Fibroblast of peridontal ligament (primary cell): ENCODE data around the gene SPAG9.
A peak's percentile ranks its signal among the peaks of the same experiment; 100 is the strongest.

Source experiments
- DNase-seq: peaks from one replicate; pipeline ENCODE4 v3.0.0-alpha.2; 2010; ENCODE audit errors: extremely low read depth

Gene SPAG9

GRCh38 chr17:50939795-50940684 lies 180.6 kb downstream of the SPAG9 start:
- DNase-seq: no peak

GRCh38 chr17:50939542-50939794 lies 181.2 kb downstream of the SPAG9 start:
- DNase-seq: no peak

DNA sequence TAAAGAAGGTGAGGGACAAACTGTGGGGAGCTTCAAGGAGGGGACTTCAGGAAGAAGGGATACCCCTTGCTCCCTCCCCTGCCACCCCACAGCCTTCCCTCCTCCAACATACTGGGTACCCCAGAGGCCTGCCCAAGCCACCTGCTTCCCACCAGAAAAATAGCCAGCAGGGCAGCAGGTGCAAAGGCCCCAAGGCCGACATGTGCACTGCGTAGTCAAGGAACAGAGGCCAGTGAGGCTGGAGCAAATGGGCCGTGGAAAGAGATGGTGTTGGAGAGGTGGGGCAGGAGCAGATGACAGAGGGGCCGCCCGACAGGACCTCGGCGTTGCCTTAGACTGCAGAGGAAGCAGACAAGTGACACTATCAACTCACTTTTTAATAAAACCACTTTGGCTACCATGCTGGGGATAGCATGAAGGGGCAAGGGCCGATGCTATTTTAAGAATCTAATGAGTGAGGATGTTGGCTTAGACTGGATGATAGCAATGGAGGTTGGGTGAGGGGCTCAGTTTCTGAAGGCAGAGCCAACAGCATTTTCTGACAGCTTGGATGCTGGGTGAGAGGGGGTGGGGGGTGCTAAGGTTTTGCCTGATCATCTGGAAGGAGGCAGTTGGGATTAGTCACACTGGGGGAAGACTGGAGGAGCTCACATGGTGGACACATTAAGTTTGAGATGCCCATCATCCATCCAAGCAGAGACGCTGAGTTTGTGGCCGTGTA lies 181.7 kb downstream of the SPAG9 start:
- no peak for DNase-seq

DNA sequence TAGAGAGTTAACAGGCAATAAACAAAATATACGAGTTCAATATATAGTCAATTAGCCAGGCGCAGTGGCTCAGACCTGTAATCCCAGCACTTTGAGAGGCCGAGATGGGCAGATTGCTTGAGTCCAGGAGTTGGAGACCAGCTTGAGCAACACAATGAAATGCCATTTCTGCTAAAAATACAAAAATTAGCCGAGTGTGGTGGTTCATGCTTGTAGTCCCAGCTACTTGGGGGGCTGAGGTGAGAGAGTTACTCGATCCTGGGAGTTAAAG lies 184.7 kb downstream of the SPAG9 start:
- no peak for DNase-seq

DNA sequence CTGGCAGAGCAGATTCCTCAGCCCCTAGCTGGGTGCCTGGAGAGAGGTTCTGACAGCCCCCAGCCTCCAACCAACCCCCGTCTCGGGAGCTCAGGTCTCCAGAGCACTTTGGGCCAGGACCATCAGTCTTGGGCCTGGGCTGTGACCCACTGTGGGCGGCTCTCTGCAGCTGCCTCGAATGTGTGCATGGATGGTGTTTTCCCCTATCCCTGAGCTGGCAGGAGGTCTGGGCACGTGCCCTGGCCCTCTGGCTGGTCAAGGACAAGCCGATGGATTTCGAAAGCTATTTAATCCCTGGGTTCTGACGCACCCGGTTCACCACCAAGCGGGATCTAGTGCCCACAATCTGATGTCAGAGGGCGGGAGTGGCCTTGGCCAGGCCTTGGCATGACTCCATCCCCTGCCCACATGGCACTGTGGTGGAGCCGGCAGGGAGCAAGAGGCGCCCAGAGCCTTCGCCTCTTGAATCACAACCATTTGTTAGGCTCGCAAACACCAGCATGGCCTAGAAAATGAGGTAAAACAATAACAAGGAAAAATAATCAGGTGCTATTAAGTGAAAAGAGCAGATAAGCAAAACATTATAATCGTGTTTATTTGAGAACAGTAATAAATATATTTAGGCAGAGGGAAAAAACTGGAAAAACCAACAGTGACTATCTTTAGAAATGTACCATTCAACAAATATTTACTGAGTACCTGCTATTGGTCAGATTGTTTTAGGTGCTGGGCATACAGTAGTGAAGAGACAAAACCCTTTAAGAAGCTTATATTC lies 185.3 kb downstream of the SPAG9 start:
- peak; percentile 34 for DNase-seq

DNA sequence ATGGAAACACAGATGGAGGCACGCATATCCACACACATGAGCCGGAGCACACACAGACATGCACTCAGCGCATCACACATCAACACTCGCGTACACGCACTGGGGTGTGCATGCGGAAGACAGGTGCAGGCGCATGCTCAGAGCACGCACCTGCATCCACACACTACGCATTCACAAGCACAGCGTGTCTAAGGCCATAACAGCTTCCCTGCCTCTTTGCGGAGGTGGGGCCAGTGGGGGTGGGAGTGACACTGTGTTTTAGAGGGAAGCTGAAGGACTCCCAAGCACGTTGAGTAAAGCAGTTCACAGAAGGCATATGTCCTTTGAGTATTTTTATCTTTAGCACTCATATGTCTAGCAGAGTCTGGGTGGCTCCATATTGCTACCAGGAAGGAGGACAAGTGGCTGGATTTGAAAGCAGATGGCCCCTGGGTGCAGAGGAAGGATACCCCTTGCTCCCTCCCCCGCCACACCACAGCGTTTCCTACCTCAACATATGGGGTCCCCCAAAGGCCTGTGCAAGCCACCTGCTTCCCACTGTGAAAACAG lies 185.9 kb downstream of the SPAG9 start:
- no peak for DNase-seq

GRCh38 chr17:50934161-50934560 lies 186.5 kb downstream of the SPAG9 start:
- no peak for DNase-seq

- DNase-seq: peak; percentile 82
These were observed 189.3 kb downstream of the SPAG9 start for GRCh38 chr17:50931144-50931908.

GRCh38 chr17:50928646-50929045 lies 192.0 kb downstream of the SPAG9 start:
- DNase-seq: no peak

GRCh38 chr17:50927287-50927686 lies 193.4 kb downstream of the SPAG9 start:
- DNase-seq: no peak

DNA sequence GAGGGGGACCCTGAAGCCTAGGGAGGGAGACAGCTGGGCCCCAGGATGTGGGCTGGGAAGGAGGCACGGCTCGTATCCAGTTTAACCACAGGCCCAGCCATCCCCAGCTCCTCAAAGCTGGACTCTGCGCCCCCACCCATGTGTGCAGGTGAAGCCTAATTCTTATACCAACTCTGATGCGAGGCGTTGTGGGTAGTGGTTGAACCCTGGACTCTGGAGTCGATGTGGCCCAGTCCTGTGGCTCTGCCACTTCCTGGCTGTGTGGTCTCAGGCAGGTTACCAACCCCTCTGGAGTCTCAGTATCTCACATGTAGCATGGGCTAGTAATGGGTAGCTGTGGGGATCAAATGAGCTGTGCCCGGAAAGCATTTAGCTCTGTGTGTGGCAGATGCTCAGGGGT lies 194.1 kb downstream of the SPAG9 start:
- no peak for DNase-seq

GRCh38 chr17:50925296-50925891 lies 195.3 kb downstream of the SPAG9 start:
- DNase-seq: no peak

DNA sequence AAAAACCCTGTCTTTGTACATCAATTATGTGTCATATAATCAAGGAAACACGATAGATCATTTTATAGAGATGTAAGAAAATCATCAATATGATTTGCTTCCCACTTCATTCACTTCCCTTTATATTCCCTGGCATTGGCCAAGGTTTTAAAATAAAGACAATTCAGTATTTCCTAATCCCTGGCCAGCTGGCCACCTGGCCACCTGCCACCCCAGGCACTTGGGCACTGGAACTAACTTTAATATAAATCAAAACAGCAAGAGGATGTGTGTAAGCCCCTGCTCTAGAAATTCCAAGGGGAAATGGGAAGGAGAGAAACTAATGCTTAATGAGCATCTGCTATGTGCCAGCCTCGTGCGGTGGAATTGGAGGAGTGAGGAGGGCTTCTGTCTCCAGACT lies 195.9 kb downstream of the SPAG9 start:
- DNase-seq: no peak

DNA sequence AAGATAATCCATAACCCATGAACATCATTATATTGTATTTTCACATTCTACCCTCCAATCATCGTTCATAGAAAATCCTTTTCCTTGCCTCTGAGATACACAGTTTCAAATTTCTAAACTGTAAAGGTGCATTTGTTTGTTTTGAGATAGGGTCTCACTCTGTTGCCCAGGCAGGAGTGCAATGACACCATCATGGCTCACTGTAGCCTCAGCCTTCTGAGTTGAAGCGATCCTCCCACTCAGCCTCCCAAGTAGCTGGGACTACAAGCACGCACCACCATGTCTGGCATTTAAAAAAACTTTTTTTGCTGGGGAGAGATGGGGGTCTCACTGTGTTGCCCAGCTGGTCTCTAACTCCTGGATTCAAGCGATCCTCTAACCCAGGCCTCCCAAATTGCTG lies 196.4 kb downstream of the SPAG9 start:
- no peak for DNase-seq

DNA sequence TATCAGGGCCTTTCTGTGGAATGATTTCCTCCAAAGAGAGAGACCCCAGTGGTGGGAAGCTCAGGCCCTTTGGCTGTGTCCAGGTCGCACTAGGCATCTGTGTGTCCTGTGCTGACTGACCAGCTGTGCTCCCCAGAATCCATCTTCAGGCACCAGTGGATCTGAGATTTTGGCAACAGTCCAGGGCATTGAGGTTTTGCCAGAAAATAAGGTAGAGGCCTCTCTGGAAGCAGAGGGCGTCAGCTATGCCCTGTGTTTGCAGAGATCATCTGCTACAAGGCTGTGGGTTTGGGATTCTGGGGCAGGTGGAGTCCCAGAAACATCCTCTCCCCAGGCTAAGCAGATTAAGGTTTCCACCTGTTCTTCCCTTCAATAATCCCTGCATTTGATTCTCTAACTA lies 197.1 kb downstream of the SPAG9 start:
- no peak for DNase-seq

GRCh38 chr17:50922721-50923405 lies 197.8 kb downstream of the SPAG9 start:
- no peak for DNase-seq

DNA sequence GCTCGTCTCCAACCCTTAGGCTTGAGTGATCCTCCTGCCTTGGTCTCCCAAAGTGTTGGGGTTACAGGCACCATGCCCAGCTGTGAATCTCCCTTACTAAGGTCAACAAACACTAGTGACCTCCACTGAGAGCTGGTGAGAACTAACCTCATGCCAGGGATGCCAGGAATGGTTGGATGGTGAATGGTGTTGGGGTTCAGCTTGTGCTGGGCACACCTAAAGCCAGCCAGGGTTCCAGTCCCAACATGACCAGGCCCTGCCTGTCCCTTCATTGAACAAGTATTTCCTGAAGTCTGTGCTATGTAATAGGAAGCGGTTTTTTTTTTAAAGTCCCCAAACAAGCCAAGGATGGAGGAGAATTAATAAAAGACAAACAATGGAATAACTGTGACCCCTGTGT lies 198.6 kb downstream of the SPAG9 start:
- peak; percentile 11 for DNase-seq

DNA sequence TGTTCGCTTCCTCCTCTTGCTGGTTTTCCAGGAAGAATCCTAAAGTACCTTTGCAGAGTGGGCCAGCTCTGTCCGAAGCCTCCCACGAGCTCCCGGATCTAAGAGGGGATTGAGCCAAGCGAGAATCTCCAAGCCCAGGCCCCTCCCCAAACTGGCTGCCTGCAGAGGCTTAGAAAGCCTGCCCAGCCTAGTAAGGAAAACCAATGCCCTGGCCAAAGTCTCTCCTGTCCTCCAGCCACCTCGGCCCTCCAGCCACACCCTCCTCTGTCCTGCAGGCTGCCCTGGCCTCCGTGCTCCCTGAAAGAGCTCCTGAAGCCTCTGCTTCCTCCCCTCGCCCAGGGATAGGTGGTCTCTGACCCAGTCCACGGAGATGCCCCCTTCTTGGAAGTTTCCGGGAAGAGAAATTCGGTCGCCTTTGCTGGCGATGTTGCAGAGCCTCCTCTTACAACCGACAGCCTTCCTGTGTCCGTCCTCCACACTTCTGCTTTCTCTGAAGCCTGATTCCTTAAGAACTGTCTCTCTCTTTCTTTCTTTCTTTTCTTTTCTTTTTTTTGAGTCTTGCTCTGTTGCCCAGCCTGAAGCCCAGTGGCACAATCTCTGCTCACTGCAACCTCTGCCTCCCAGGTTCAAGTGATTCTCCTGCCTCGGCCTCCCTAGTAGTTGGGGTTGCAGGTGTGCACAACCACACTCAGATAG lies 199.6 kb downstream of the SPAG9 start:
- no peak for DNase-seq

DNA sequence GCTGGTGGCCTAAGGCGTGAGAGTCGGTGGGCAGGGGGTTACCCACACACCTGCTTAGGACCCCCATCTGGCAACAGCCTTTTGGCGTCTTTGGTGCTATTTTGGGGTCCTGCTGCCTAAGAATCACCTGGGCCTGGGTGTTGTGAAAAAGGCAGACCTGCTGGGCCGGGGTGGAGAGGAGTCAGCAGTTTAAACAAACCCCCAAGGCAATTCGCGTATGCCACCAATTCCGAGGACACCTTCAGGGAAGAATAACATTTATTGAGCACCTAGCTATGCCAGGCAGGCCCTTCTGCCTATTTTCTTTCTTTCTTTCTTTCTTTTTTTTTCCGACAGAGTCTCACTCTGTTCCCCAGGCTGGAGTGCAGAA lies 200.6 kb downstream of the SPAG9 start:
- no peak for DNase-seq

DNA sequence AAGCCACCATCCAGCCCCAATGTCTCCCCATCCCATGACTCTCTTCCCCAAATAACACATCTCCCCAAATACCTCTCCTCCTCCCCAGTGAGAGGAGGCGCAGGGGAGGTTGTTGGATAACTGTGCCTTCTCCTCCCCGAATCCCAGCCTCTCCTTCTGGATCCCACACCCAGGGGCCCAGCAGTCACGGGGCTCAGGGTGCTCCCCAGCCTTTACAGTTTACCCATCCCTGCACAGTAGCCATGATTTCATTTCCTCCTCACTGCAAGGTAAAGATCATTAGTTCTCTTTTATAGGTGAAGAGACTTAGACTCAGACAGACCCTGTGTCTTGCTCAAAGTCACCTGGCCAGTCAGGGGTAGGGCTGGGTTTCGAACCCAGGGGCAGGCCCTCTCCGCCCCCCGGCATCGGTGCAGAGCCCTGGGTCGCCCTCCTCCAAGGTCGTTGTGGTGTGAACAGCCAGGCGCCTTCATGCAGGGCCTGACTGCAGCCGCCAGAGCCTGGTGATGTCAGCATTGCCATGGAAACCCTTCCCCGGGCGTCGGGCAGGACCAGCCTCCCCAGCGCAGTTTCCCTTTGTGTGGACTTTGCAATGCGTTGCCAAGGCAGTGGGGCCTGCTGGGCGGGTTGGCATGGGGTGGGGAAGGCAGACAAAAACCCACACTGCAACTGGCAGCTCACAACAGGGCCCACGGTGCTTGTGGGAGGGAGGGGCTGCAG lies 201.2 kb downstream of the SPAG9 start:
- peak; percentile 91 for DNase-seq
